ENCODE results near the gene PIGQ. TPM values are rescaled to one million over a fixed set of nuclear protein-coding genes. Genes with fewer than 3 reads are reported as not detected.

PIGQ gene
- total and polyA plus RNA-seq, 4 donors: 34.9 to 98.2 (median 61.4) TPM

- Histone ChIP-seq H3K9me3 (ENCODE audit: control insufficient read depth in 4 of 4, insufficient read depth in 3 of 4, low read length in 3 of 4) (peaks cover 0 to 4% (median 0%) of the 10 kb centered on the region in 4 donors), H3K27ac (ENCODE audit: low read depth in 1 of 2, low read length in 1 of 2) (no peak overlapping the region), H3K4me1 (ENCODE audit: control insufficient read depth in 5 of 5, insufficient read depth in 5 of 5, low read length in 5 of 5) (peaks cover 0 to 35% (median 5%) of the 10 kb centered on the region in 5 donors), H3K27me3 (ENCODE audit: control insufficient read depth in 3 of 3, insufficient read depth in 3 of 3, low read length in 2 of 3) (peaks cover 0 to 37% (median 14%) of the 10 kb centered on the region in 3 donors), H3K9ac (ENCODE audit: insufficient read depth in 1 of 2, low read length in 2 of 2) (no peak overlapping the region), H3K36me3 (ENCODE audit: control insufficient read depth in 4 of 4, insufficient read depth in 4 of 4, low read length in 4 of 4) (no peaks in the 10 kb centered on the region), H3K4me3 (no peak overlapping the region)
- ATAC-seq (ENCODE audit: insufficient read depth, low FRiP score): no peak
- TF ChIP-seq CTCF (IDR thresholded peaks at IDR 0.05; ENCODE audit: control extremely low read depth, extremely low read depth): no peak
- no peak for DNase-seq
- WGBS, 2 donors: 84 to 90% methylated on average over 28 to 30 of the region's 30 CpGs
Measured at GRCh38 chr16:563072-563644, 6.6 kb upstream of the PIGQ start.

- no peak for TF ChIP-seq CTCF (IDR thresholded peaks at IDR 0.05; ENCODE audit: control extremely low read depth, extremely low read depth)
- H3K27me3 ChIP-seq (ENCODE audit: control insufficient read depth in 3 of 3, insufficient read depth in 3 of 3, low read length in 2 of 3): peaks cover 0 to 21% (median 10%) of the 10 kb centered on the region in 3 donors
- 84 to 90% methylated on average over 39 to 42 of the region's 42 CpGs for WGBS, 2 donors
Measured at GRCh38 chr16:564690-565418, 4.9 kb upstream of the PIGQ start.

GRCh38 chr16:565419-566330 is 4.1 kb upstream of the PIGQ start:
- Histone ChIP-seq H3K27me3 (ENCODE audit: control insufficient read depth in 3 of 3, insufficient read depth in 3 of 3, low read length in 2 of 3) (peaks cover 0 to 21% (median 10%) of the 10 kb centered on the region in 3 donors), H3K9ac (ENCODE audit: insufficient read depth in 1 of 2, low read length in 2 of 2) (no peak overlapping the region), H3K9me3 (ENCODE audit: control insufficient read depth in 4 of 4, insufficient read depth in 3 of 4, low read length in 3 of 4) (peaks cover 0 to 4% (median 0%) of the 10 kb centered on the region in 4 donors), H3K4me3 (no peak overlapping the region), H3K4me1 (ENCODE audit: control insufficient read depth in 5 of 5, insufficient read depth in 5 of 5, low read length in 5 of 5) (peaks cover 0 to 35% (median 15%) of the 10 kb centered on the region in 5 donors), H3K36me3 (ENCODE audit: control insufficient read depth in 4 of 4, insufficient read depth in 4 of 4, low read length in 4 of 4) (no peaks in the 10 kb centered on the region), H3K27ac (ENCODE audit: low read depth in 1 of 2, low read length in 1 of 2) (no peak overlapping the region)
- no peak for TF ChIP-seq CTCF (IDR thresholded peaks at IDR 0.05; ENCODE audit: control extremely low read depth, extremely low read depth)
- ATAC-seq (ENCODE audit: insufficient read depth, low FRiP score): no peak
- WGBS, 2 donors: 59 to 86% methylated on average over 23 to 35 of the region's 35 CpGs
- peak; percentile 59 to 73 (median 72) for DNase-seq

More at GRCh38 chr16:564690-565418, 4.9 kb upstream of the PIGQ start:
- no peak overlapping the region for H3K9ac ChIP-seq (ENCODE audit: insufficient read depth in 1 of 2, low read length in 2 of 2)
- H3K9me3 ChIP-seq (ENCODE audit: control insufficient read depth in 4 of 4, insufficient read depth in 3 of 4, low read length in 3 of 4): peaks cover 0 to 4% (median 0%) of the 10 kb centered on the region in 4 donors
- H3K27ac ChIP-seq (ENCODE audit: low read depth in 1 of 2, low read length in 1 of 2): no peak overlapping the region
- H3K4me1 ChIP-seq (ENCODE audit: control insufficient read depth in 5 of 5, insufficient read depth in 5 of 5, low read length in 5 of 5): peaks cover 0 to 35% (median 13%) of the 10 kb centered on the region in 5 donors
- no peak overlapping the region for H3K4me3 ChIP-seq
- ATAC-seq (ENCODE audit: insufficient read depth, low FRiP score) (no peak), DNase-seq (no peak)
- H3K36me3 ChIP-seq (ENCODE audit: control insufficient read depth in 4 of 4, insufficient read depth in 4 of 4, low read length in 4 of 4): no peaks in the 10 kb centered on the region

Data from lung (tissue), 12 donors.